HG03432 (cell line): Measurements from ENCODE around the gene TBC1D16.

Experiments
- ATAC-seq: cut with Tn5 transposase; IDR thresholded peaks from one replicate; pipeline ENCODE4 v1.9.1; 2021; ENCODE audit warnings: mild to moderate bottlenecking, moderate library complexity; ENCODE audit not compliant: unreplicated experiment

Gene TBC1D16

GRCh38 chr17:79919862-79920720, 115.6 kb downstream of the TBC1D16 start:
- no peak for ATAC-seq

DNA sequence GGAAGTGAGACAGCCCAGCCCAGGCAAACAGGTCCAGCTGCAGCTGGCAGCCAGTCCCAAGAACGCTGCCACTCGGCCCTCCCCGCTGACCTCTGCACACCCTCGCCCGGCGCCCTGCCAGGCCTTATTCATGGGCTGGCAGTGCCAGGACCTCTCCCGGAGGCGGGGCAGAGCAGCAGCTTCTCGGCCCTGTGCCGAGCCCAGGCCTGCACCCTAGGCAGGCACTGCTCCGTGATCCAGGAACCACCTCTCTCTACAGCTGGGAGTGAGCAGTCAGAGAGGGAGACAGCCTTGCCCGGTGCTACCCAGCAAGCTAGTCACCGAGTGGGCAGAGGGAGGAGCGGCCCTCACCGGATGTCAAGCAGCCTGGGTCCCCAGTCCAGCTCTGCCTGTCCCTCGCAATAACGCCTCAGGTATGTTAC, 116.5 kb downstream of the TBC1D16 start:
- no peak for ATAC-seq

GRCh38 chr17:79918581-79919163, 117.0 kb downstream of the TBC1D16 start:
- no peak for ATAC-seq

- ATAC-seq = no peak
These were observed 117.7 kb downstream of the TBC1D16 start for GRCh38 chr17:79917902-79918484.

DNA sequence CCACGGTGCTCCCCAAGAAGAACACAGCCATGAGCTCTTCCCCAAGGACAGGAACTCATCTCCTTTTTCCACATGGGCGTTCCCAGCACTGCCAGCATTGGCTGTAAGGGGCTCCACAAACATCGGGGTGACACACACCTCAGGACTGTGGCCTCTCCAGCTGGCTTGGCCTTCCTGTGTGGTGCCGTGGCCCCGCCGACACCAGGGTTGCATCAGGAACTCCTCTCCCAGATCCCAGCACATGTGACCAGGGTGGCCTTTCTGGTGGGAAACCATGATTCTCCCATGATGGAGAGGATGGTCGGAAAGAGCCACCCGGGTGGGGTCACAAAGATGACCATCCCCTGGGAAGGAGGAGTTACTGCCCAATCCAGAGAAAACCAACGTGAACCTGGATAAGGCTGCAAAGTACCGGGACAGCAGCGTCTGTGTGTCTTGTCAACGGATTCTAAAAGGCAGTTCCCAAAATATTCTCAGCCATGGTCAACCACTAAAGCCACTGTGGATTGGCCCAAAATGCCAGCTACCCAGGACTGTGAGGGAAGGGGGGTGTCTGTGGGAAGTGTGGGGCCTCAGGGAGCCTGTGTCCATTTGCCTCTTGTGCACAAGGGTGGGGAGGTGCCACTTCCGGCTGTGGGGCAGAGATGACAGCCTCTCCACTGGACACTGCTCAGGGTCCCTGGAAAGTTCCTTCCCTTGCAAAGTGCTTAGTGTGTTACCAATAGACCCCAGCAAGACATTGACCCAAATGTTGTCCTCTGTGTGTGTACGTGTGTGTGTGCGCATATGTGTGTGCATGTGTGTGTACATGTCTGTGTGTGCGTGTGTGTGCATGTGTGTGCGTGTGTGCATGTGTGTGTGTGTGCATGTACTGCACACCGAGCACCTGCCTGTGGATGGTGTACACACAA, 118.4 kb downstream of the TBC1D16 start:
- no peak for ATAC-seq

GRCh38 chr17:79916506-79916905, 119.2 kb downstream of the TBC1D16 start:
- no peak for ATAC-seq

- ATAC-seq = no peak
These were observed 119.7 kb downstream of the TBC1D16 start for GRCh38 chr17:79915850-79916430.

GRCh38 chr17:79914813-79915740, 120.6 kb downstream of the TBC1D16 start:
- ATAC-seq = no peak

GRCh38 chr17:79913896-79914812, 121.5 kb downstream of the TBC1D16 start:
- ATAC-seq = no peak

DNA sequence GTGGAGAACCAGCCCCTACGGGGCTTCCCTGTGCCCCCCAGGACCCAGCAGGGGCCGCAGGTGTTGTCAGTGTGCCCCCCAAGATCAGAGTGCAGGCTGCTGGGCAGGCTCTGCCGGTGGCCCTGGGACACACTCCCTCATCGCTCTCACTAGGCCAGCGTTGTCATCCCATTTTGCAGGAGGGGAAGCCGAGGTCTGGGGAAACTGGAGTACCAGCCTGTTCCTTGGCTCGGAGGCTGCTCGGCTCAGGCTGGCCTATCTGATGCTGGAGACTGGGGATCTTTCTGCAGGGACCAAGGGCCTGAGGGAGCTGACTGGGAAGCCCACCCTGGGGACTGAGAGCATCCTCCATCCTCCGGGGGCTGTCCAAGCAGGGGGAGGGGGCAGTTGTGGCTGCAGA, 122.2 kb downstream of the TBC1D16 start:
- no peak for ATAC-seq

GRCh38 chr17:79912552-79913330, 122.9 kb downstream of the TBC1D16 start:
- ATAC-seq = no peak

DNA sequence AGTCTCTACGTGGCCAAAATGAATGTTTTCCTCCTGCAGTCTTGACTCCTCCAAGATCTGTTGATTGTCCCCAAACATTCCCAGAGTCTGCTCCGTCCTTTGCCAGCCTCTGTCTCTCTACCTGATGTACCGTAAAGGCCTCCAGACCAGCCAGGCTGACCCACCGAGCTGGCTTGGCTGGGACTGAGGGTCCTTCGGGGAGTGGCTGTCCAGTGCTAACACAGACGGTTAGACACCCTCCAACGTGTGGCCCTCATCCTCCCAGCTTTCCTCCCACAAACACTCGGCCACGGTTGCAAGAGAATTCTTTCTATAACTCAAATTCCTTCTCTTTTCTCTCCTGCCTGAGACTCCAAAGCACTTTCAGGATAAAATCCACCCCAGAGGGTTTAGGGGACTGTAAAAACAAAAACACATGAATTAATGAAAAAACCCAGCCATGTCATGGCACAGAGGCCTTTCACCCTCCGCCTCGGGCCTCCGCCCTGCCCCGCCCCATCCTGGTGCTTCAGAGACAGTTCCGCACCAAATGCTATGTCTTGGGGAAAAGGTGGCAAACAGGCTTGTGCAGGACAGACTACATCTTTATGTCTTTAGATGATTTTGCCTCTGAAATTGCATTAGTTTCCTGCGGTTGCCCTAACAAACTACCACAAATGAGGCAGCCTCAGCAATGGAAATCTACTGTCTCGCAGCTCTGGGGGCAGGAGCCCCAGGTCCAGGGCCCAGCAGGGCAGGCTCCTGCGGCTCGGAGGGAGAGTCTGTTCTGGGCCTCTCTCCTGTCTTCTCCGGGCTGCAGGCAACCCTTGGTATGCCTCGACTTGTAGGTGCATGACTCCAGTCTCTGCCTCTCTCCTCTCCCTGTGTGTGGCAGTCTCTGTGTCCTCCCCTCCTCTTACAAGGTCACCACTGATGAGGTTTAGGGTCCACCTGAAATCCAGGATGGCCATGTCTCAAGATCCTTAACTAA, 124.0 kb downstream of the TBC1D16 start:
- ATAC-seq = no peak

DNA sequence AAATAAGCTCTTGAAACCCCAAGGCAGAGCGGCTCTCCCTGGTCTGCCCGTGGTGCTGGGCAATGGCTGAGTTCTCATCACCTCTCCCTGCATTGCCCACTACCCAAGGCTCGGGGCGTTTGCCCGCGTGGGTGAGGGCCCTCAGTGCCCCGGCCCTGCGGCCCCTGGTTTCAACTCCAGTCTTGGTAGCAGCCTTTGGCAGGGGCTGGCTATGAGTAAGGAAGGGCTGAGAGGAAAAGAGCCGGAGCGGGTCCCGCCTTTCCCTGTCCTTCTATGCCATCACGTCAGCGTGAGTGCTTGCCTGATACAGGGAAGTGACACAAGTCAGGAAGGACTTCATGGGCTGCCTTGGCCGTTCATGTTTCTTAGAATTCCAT, 124.7 kb downstream of the TBC1D16 start:
- ATAC-seq = no peak

DNA sequence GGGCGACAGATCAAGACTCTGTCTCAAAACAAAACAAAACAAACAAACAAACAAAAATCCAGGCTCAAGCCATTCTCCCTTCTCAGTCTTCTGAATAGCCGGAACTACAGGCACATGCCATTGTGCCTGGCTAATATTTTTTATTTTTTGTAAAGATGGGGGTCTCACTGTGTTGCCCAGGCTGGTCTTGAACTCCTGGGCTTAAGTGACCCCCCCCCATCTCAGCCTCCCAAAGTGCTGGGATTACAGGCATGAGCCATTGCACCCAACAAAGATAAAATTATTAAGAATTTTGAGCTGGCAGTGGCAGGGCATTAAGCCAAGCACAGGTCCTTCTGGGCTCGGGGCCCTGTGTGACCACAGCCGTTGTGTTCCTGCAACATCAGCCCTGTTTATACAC, 126.6 kb downstream of the TBC1D16 start:
- ATAC-seq = no peak

DNA sequence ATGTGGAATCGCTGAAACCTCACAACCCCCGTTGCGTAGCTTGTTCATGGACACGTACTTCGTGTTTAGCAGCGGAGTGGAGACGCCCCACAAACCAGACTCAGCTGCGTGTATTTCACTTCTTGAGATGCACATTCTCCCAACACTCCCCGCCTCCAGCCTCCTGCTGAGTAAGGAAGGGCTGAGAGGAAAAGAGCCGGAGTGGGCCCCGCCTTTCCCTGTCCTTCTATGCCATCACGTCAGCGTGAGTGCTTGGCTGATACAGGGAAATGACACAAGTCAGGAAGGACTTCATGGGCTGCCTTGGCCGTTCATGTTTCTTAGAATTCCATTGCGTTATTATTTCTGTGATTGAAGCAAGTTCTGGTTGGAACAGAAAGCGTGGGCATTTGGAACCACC, 127.8 kb downstream of the TBC1D16 start:
- ATAC-seq = no peak

GRCh38 chr17:79907217-79907715, 128.4 kb downstream of the TBC1D16 start:
- no peak for ATAC-seq
